ENCODE results near the gene MNX1. TPM values are rescaled to one million over a fixed set of nuclear protein-coding genes. Genes with fewer than 3 reads are reported as not detected.

Gene MNX1
- total RNA-seq, 1 donor from 2014 or later = not detected

DNA sequence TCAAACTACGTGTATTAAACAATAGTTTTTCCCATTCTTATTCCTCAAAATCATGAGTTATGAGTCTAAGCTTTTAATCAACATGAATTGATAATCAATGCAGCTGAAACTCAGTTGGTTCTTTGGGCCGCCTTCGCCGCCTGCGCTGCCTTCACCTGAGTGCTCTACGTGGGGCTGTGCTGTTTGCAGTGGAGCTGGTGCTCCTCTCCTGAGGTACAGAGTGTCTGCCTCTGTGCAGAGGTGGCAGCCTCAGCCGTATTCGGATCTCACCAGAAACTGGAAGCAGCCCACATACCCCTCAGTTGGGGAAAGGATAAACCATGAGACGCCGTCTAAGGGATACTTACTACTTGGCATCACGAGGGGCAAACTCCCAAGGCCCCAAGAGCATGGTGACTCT is 45.5 kb downstream of the MNX1 start:
- H3K27me3 ChIP-seq (ENCODE audit: control insufficient read depth, insufficient read depth, low read length) = no peaks in the 10 kb centered on the region
- TF ChIP-seq, protein P1, sequence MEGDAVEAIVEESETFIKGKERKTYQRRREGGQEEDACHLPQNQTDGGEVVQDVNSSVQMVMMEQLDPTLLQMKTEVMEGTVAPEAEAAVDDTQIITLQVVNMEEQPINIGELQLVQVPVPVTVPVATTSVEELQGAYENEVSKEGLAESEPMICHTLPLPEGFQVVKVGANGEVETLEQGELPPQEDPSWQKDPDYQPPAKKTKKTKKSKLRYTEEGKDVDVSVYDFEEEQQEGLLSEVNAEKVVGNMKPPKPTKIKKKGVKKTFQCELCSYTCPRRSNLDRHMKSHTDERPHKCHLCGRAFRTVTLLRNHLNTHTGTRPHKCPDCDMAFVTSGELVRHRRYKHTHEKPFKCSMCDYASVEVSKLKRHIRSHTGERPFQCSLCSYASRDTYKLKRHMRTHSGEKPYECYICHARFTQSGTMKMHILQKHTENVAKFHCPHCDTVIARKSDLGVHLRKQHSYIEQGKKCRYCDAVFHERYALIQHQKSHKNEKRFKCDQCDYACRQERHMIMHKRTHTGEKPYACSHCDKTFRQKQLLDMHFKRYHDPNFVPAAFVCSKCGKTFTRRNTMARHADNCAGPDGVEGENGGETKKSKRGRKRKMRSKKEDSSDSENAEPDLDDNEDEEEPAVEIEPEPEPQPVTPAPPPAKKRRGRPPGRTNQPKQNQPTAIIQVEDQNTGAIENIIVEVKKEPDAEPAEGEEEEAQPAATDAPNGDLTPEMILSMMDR (IDR thresholded peaks at IDR 0.05; ENCODE audit: insufficient read depth, low read length, severe bottlenecking) = no peak
- no peak overlapping the region for H3K4me3 ChIP-seq (ENCODE audit: low read depth, low read length)
- H3K36me3 ChIP-seq (ENCODE audit: control insufficient read depth, insufficient read depth, low read length) = peaks cover 25% of the 10 kb centered on the region
- DNase-seq (ENCODE audit: low read depth) = no peak
- no peak for FAIRE-seq

DNA sequence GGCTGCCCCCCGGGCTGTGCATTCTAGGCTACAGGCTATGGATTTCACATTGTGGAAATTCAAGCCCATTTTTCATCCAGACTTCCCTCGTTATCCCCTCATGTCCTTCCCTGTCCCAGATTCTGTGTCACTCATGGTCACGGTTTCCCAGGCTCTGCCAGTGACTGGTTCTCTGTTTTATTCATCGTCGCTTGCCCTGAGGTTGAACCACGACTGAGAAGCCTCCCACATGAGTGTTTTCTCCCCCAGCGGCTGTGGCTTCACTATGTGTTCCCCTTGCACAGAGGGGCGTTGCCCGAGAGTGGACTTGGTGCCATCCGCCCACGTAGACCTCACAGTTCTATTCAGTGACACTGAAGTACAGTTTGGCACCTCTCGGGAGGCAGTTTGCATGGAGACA is 47.0 kb downstream of the MNX1 start:
- peaks cover 29% of the 10 kb centered on the region for H3K36me3 ChIP-seq (ENCODE audit: control insufficient read depth, insufficient read depth, low read length)
- H3K27me3 ChIP-seq (ENCODE audit: control insufficient read depth, insufficient read depth, low read length) = no peaks in the 10 kb centered on the region
- no peak for DNase-seq (ENCODE audit: low read depth)
- H3K4me3 ChIP-seq (ENCODE audit: low read depth, low read length) = no peak overlapping the region
- TF ChIP-seq, protein P1 (IDR thresholded peaks at IDR 0.05; ENCODE audit: insufficient read depth, low read length, severe bottlenecking) = no peak
- FAIRE-seq = no peak

DNA sequence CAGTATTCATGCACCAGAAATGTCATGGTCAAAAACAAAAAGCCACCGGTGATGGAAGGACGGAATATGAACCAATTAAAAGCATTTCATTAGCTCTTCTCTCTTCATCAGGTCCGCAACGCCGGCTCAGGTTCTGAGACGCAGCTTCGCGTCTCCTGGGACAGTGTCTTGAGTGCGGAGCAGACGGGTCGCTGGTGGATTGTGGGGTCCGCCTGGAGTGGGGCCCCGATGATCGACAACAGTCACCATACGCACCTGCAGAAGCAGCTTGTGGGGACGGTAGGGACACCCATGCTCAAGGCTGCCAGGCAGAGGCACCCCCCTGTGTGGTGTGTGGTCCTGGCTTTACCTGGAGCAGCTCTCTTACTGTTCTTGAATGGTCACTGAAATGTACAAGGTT is 47.6 kb downstream of the MNX1 start:
- FAIRE-seq = no peak
- no peak overlapping the region for H3K4me3 ChIP-seq (ENCODE audit: low read depth, low read length)
- no peak for DNase-seq (ENCODE audit: low read depth)
- peaks cover 33% of the 10 kb centered on the region for H3K36me3 ChIP-seq (ENCODE audit: control insufficient read depth, insufficient read depth, low read length)
- TF ChIP-seq, protein P1 (IDR thresholded peaks at IDR 0.05; ENCODE audit: insufficient read depth, low read length, severe bottlenecking) = no peak
- H3K27me3 ChIP-seq (ENCODE audit: control insufficient read depth, insufficient read depth, low read length) = no peaks in the 10 kb centered on the region

DNA sequence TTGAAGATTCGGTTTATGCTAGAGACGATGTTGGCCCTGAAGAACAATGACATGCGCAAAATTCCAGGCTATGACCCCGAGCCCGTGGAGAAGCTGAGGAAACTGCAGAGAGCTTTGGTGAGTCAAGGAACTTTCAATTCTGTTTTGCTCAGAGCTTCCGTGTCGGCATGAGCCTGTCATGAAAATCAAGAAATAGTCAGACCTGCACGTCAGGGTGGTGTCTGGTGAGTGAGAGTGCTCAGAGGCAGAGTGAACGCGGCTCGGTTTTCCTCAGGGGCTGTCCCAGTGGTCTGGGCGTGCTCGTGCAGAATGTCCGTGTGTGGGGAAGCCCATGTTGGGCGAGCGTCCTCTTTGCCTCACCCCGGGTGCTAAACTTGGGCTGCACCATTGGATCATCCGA is 48.3 kb downstream of the MNX1 start:
- H3K36me3 ChIP-seq (ENCODE audit: control insufficient read depth, insufficient read depth, low read length) = peaks cover 33% of the 10 kb centered on the region
- FAIRE-seq = no peak

DNA sequence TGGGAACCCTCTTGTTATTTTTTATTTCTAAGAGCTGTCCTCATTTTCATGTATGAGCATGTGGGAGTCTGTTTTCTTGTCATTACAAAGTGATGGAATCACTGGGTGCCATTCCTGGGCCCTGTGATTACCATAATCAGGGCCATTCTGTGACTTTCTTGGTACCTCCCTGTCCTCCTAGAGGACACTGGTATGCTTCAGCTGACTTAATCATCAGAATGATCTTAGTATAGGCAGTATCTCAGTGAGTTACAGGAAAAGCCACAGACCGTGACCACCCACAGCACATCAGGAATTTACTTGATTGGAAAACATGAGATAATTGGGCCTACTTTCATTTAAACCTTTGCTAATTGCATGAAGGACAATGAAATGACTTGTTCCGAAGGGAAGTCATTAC is 53.7 kb downstream of the MNX1 start:
- no peak overlapping the region for H3K4me3 ChIP-seq (ENCODE audit: low read depth, low read length)
- DNase-seq (ENCODE audit: low read depth) (no peak), FAIRE-seq (no peak)
- peaks cover 36% of the 10 kb centered on the region for H3K36me3 ChIP-seq (ENCODE audit: control insufficient read depth, insufficient read depth, low read length)
- H3K27me3 ChIP-seq (ENCODE audit: control insufficient read depth, insufficient read depth, low read length) = no peaks in the 10 kb centered on the region
- TF ChIP-seq, protein P1 (IDR thresholded peaks at IDR 0.05; ENCODE audit: insufficient read depth, low read length, severe bottlenecking) = no peak

More for the DNA sequence above, 48.3 kb downstream of the MNX1 start:
- Histone ChIP-seq H3K4me3 (ENCODE audit: low read depth, low read length) (no peak overlapping the region), H3K27me3 (ENCODE audit: control insufficient read depth, insufficient read depth, low read length) (no peaks in the 10 kb centered on the region)
- no peak for DNase-seq (ENCODE audit: low read depth)
- TF ChIP-seq, protein P1 (IDR thresholded peaks at IDR 0.05; ENCODE audit: insufficient read depth, low read length, severe bottlenecking) = no peak

DNA sequence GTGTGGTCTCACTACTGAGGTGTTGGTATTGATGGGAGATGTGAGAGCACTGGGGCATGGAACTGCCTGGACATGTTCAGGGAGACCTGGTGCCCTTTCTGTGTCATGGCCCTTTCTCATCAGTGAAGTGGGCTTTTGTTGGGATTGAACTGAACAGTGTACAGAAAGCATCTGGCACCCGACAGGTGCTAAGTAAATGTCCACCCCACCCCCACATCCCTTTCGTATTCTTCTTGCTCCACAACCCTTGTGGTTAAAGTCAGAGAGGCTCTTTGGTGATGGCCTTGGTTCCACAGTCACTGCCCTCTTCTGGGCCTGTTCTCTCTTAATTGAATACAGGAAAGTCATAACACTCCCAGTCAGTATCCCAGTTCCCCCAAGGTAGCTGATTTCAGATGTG is 55.5 kb downstream of the MNX1 start:
- no peaks in the 10 kb centered on the region for H3K27me3 ChIP-seq (ENCODE audit: control insufficient read depth, insufficient read depth, low read length)
- TF ChIP-seq, protein P1 (IDR thresholded peaks at IDR 0.05; ENCODE audit: insufficient read depth, low read length, severe bottlenecking) = no peak
- H3K4me3 ChIP-seq (ENCODE audit: low read depth, low read length) = no peak overlapping the region
- no peak for FAIRE-seq
- DNase-seq (ENCODE audit: low read depth) = no peak
- peaks cover 28% of the 10 kb centered on the region for H3K36me3 ChIP-seq (ENCODE audit: control insufficient read depth, insufficient read depth, low read length)
